ENCODE measurements around the gene ELF1. TPM values are rescaled to one million over a fixed set of nuclear protein-coding genes. Genes with fewer than 3 reads are reported as not detected.

ELF1 gene
- total and polyA plus RNA-seq, 10 of the 15 experiments (the other 5 are each of a cell fraction or from before 2014, with no cell fraction given): 43.3 to 97.6 (median 55.7) TPM

DNA sequence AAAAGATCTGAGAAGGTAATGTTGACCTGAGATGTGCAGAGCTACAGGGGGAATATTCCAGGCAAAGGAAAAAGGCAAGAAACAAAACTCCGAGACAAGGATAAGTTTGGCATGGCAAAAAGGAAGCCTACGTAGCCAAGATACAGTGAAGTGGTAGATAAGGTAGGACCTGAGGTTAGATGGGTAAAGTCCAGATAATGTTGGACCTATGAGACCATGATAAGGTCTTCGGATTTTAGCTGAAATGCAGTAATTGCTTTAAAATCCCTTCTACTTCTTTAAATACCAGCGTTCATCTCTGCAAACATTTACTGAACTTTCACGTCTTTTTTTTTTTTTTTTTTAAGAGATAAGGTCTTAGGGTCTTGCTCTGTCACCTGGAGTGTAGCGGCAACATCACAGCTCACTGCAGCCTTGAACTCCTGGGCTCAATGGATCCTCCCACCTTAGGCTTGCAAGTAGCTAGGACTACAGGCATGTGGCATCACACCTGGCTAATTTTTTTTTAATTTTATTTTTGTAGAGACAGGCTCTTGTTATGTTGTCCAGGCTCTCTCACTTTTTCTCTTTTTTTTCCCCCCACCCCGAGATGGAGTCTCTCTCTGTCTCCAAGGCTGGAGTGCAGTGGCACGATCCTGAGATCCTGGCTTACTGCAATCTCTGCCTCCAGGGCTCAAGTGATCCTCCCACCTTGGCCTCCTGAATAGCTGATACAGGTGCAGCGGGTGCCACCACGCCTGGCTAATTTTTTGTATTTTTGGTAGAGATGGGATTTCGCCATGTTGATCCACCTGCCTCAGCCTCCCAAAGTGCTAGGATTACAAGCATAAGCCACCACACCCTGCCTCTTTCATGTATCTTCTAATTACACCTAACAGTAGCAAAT lies 38.0 kb upstream of the ELF1 start:
- no peaks in the 10 kb centered on the region for H3K4me1 ChIP-seq (ENCODE audit: control insufficient read depth, insufficient read depth, low read length)
- ATAC-seq (no peak), DNase-seq (ENCODE audit: low read depth, low spot score) (no peak), FAIRE-seq (peak; percentile 31)
- H4K20me1 ChIP-seq (ENCODE audit: control insufficient read depth, insufficient read depth): no peaks in the 10 kb centered on the region
- intact Hi-C loops (cut with micrococcal nuclease; ENCODE audit: unreplicated experiment) (loop anchor here (5.0 kb wide), 1 partner anchor 85 kb away; no protein-coding TSS in a partner anchor), in situ Hi-C loops (cut with MboI) (loop anchor here (5.0 kb wide), 1 partner anchor 80 kb away; no protein-coding TSS in a partner anchor)
- POLR2A ChIA-PET: interaction anchor here (0.6 to 2.0 kb wide), 8 partner anchors 26 to 215 kb away, joined by 3 to 5 read pairs (median 4); no protein-coding TSS in a partner anchor
- peak overlapping the region; percentile 17; the same call in 1 of the 2 replicates for H3K4me2 ChIP-seq (ENCODE audit: control insufficient read depth, insufficient read depth)
- no peaks in the 10 kb centered on the region for H3K9me3 ChIP-seq (replicated peaks; ENCODE audit: control insufficient read depth, insufficient read depth, low read length)
- peaks cover 88% of the 10 kb centered on the region for H3K79me2 ChIP-seq (ENCODE audit: control insufficient read depth, insufficient read depth, low read length)
- CTCF ChIA-PET: interaction anchor here (0.6 to 5.2 kb wide), 11 partner anchors 12 to 280 kb away, joined by 3 to 33 read pairs (median 3); partner anchors contain the start of gene ELF1
- no peak overlapping the region for H3K9ac ChIP-seq (ENCODE audit: control insufficient read depth, insufficient read depth, low read length)
- WGBS (ENCODE audit: insufficient coverage, insufficient replicate concordance, low lambda C conversion rate, missing lambda C conversion rate): 87% methylated on average over 11 of the region's 11 CpGs
- RAD21 ChIA-PET (ENCODE audit: unreplicated experiment): interaction anchor here (0.9 to 9.9 kb wide), 6 partner anchors 40 to 279 kb away, joined by 3 to 172 read pairs (median 4); no protein-coding TSS in a partner anchor
- no peak overlapping the region for H3K4me3 ChIP-seq
- no peaks in the 10 kb centered on the region for H3K27me3 ChIP-seq (replicated peaks in 1 of 2; ENCODE audit: control insufficient read depth in 2 of 2, insufficient read depth in 2 of 2, low read length in 1 of 2)
- SMC1A ChIA-PET (ENCODE audit: uncharacterized antibody, unreplicated experiment): interaction anchor here (0.6 to 3.0 kb wide), 16 partner anchors 17 to 175 kb away, joined by 3 to 12 read pairs (median 4); partner anchors contain the start of gene ELF1
- no peaks in the 10 kb centered on the region for H3K36me3 ChIP-seq (ENCODE audit: control insufficient read depth in 2 of 2, insufficient read depth in 2 of 2, low read length in 1 of 2)
- no peak overlapping the region for H2AFZ ChIP-seq (ENCODE audit: control insufficient read depth, low read depth, low read length)
- H3K27ac ChIP-seq (ENCODE audit: control insufficient read depth, insufficient read depth): no peak overlapping the region
- BruUV-seq (replicated peaks): no TSS peak
- no peak for TF ChIP-seq MXI1 (IDR thresholded peaks at IDR 0.05; ENCODE audit: low read depth, low read length)
- TF ChIP-seq KAT2A (conservative IDR thresholded peaks at IDR 0.05; ENCODE audit: control insufficient read depth, low read depth, low read length): no peak
- no peak for TF ChIP-seq SREBF1 (IDR thresholded peaks at IDR 0.05; ENCODE audit: low read length)
- TF ChIP-seq ESRRA (IDR thresholded peaks at IDR 0.05; ENCODE audit: low read length): no peak
- TF ChIP-seq TCF3 (IDR thresholded peaks at IDR 0.05; ENCODE audit: borderline replicate concordance, insufficient read depth, low read depth, low read length): no peak
- no peak for TF ChIP-seq IKZF1 (conservative IDR thresholded peaks at IDR 0.05)
- TF ChIP-seq ATF7 (IDR thresholded peaks at IDR 0.05; ENCODE audit: low read depth): no peak
- no peak for TF ChIP-seq ZNF274 (IDR thresholded peaks at IDR 0.05; ENCODE audit: insufficient read depth, insufficient read length)
- no peak for TF ChIP-seq BHLHE40 (IDR thresholded peaks at IDR 0.05; ENCODE audit: borderline replicate concordance in 1 of 2, low read depth in 2 of 2, low read length in 1 of 2)
- no peak for TF ChIP-seq KDM1A (IDR thresholded peaks at IDR 0.05; ENCODE audit: borderline replicate concordance)
- no peak for TF ChIP-seq HDGF (IDR thresholded peaks at IDR 0.05)
- TF ChIP-seq SP1 (IDR thresholded peaks at IDR 0.05; ENCODE audit: low read depth, low read length): no peak
- TF ChIP-seq SMC3 (IDR thresholded peaks at IDR 0.05; ENCODE audit: borderline replicate concordance, low read length): no peak
- TF ChIP-seq, protein P1, sequence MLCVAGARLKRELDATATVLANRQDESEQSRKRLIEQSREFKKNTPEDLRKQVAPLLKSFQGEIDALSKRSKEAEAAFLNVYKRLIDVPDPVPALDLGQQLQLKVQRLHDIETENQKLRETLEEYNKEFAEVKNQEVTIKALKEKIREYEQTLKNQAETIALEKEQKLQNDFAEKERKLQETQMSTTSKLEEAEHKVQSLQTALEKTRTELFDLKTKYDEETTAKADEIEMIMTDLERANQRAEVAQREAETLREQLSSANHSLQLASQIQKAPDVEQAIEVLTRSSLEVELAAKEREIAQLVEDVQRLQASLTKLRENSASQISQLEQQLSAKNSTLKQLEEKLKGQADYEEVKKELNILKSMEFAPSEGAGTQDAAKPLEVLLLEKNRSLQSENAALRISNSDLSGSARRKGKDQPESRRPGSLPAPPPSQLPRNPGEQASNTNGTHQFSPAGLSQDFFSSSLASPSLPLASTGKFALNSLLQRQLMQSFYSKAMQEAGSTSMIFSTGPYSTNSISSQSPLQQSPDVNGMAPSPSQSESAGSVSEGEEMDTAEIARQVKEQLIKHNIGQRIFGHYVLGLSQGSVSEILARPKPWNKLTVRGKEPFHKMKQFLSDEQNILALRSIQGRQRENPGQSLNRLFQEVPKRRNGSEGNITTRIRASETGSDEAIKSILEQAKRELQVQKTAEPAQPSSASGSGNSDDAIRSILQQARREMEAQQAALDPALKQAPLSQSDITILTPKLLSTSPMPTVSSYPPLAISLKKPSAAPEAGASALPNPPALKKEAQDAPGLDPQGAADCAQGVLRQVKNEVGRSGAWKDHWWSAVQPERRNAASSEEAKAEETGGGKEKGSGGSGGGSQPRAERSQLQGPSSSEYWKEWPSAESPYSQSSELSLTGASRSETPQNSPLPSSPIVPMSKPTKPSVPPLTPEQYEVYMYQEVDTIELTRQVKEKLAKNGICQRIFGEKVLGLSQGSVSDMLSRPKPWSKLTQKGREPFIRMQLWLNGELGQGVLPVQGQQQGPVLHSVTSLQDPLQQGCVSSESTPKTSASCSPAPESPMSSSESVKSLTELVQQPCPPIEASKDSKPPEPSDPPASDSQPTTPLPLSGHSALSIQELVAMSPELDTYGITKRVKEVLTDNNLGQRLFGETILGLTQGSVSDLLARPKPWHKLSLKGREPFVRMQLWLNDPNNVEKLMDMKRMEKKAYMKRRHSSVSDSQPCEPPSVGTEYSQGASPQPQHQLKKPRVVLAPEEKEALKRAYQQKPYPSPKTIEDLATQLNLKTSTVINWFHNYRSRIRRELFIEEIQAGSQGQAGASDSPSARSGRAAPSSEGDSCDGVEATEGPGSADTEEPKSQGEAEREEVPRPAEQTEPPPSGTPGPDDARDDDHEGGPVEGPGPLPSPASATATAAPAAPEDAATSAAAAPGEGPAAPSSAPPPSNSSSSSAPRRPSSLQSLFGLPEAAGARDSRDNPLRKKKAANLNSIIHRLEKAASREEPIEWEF (IDR thresholded peaks at IDR 0.05; ENCODE audit: insufficient replicate concordance, low read depth, low read length): no peak
- TF ChIP-seq PAX5 (IDR thresholded peaks at IDR 0.05; ENCODE audit: borderline replicate concordance, low read depth, low read length): no peak
- no peak for TF ChIP-seq ETV6 (conservative IDR thresholded peaks at IDR 0.05 in 1 of 2, IDR thresholded peaks at IDR 0.05 in 1 of 2; ENCODE audit: borderline replicate concordance in 1 of 2, low read depth in 1 of 2)
